ENCODE measurements around the gene FUT2.

- TF ChIP-seq CTCF (IDR thresholded peaks at IDR 0.05 in 4 of 5, conservative IDR thresholded peaks at IDR 0.05 in 1 of 5) (no peak), POLR2A (IDR thresholded peaks at IDR 0.05) (no peak)
Observed at GRCh38 chr19:48705431-48705830, 9.7 kb downstream of the FUT2 start.
